ENCODE data around the gene SST. TPM values are rescaled to one million over a fixed set of nuclear protein-coding genes. Genes with fewer than 3 reads are reported as not detected.
"Not testable (repeated sequence)": the region's sequence is repeated elsewhere in the genome, so short reads cannot be mapped to it uniquely, and the experiment has no call there.

The SST gene
- total RNA-seq, 1 experiment from 2014 or later: 0.94 TPM

- no peak for DNase-seq (ENCODE audit: low read depth)
These were observed 14.2 kb upstream of the SST start for GRCh38 chr3:187684444-187684843.

GRCh38 chr3:187681756-187682155, 11.6 kb upstream of the SST start:
- DNase-seq (ENCODE audit: low read depth): not testable (repeated sequence)

GRCh38 chr3:187679638-187680396, 9.6 kb upstream of the SST start:
- DNase-seq (ENCODE audit: low read depth): peak; percentile 77

GRCh38 chr3:187678726-187679268, 8.6 kb upstream of the SST start:
- peak; percentile 68 for DNase-seq (ENCODE audit: low read depth)

DNA sequence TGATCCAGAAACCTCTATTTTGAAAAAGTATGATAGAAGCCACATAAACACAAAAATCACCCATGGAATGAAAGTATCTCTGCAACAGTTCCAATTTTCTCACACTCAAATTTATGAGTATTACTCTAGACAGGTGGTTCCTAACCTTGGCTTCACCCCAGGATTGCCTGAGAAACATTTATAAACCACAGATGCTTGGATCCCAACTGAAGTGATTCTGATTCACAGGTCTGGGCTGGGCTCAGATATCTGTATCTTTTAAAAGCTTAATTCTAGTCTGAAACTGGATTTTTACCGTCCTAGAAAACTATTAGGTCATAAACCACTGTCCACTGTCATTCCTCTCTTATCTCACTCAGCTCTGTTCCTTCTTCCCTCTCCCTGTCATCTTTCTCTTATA, 7.4 kb upstream of the SST start:
- DNase-seq (ENCODE audit: low read depth): peak; percentile 70

DNA sequence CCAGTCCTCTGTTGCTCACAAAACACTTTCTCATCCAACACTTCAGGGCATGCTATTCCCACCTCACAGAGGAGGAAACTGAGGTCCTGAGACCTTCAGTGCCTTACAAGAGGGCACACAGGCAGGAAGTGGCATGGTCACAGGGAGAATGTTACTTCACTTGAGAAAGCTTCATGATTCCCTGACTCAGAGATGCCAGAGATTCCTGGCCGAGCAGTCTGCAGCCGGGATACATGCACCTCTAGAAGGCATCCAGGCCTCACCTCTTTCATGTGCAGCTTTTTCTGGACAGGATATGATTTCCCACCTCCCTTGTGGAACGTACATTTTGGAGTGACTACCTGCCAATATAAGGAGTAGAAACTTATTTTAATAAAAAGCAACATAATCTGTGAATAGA, 2.8 kb upstream of the SST start:
- DNase-seq (ENCODE audit: low read depth): peak; percentile 60

DNA sequence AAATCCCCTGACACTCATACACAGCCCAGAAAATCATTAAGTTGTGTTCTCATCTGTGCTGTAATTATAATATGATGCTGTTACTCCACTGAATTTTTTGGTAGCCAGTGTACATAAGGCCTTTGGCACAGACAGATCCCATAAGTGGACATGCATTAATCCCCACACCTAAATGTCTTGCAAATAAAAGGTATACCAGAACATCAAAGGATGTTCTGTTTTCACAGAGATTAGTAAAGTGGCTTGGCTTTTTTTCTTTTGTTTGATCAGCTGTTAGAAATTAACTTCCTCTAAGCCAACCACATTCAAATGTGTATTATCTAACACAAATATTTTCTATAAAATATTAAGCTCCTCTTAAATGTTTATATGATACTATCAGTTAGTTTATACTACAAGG, 2.7 kb downstream of the SST start:
- DNase-seq (ENCODE audit: low read depth): no peak

GRCh38 chr3:187665764-187666402, 4.3 kb downstream of the SST start:
- no peak for DNase-seq (ENCODE audit: low read depth)

DNA sequence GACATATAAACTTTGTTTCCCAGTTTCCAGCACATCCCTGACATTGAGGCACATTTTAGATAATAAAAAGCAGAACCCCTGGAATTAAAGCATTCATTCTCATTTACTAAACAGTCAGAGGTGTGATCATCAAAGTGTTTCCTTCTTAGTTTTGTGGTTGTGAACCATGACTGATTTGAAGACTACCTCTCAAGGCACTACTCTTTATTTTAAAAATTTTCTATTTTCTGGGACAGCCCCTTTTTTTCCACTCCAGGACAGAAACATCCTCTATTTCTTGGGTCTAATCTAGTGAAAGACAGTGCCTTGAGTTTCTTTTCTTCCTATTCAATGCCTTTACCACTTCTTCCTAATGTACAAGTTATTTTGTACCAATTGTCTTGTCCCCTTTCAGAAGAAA, 5.2 kb downstream of the SST start:
- no peak for DNase-seq (ENCODE audit: low read depth)

GRCh38 chr3:187662848-187663409, 7.3 kb downstream of the SST start:
- DNase-seq (ENCODE audit: low read depth): no peak

DNA sequence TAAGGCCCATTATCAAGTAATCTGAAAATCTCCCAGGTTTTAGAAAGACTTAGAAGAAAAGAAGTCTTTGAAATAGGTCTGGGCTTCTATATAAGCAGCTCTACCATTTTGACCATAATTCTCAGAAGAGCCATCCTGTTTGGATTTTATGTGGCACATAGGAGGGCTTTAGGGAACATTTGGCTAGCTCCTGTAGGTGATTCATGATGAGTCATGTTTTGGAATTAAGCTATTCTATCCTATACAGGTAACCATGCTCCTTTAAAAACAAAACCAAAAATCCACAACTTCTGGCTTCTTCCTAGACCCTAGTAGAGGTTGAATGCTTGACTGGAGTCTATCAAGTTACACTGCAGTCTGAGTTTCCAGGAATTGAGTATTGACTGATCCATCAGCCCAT, 8.9 kb downstream of the SST start:
- DNase-seq (ENCODE audit: low read depth): peak; percentile 12

DNA sequence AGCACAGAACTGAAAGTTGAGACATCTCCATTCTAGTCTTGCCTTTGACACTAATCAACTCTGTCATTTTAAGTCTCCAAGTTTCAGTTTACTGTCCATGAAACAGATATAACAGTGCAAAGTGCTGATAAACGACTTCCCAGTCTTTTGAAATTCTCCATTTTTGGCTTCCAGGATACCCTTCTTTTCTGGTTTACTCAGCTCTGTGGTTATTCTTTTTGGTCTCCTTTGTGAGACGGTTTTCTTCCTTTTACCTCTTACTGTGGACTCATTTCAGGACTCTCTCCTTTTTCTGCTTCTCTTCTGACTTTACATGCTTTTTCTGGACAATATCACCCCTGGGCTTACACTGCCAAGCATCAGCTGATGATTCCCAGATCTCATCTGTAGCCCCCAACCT, 18.9 kb downstream of the SST start:
- DNase-seq (ENCODE audit: low read depth): no peak

DNA sequence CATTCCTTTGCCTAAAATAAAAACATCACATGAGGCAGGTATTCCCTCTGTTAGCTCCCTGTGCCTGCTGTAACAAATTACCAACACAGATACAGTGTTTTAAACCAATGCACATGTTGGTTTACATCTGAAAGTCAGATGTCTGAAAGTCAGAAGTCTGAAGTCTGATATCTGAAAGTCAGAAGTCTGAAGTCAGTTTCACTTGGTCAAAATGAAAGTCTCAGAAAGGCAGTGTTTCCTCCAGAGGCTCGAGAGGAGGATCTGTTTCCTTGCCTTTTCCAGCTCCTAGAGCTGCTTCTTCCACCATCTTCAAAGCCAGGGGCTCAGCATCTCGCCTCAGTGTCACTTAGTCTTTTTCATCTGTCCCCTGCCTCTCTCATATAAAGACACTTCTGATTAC, 22.0 kb downstream of the SST start:
- DNase-seq (ENCODE audit: low read depth): no peak

GRCh38 chr3:187646906-187647660, 23.1 kb downstream of the SST start:
- DNase-seq (ENCODE audit: low read depth): no peak

- DNase-seq (ENCODE audit: low read depth): not testable (repeated sequence)
These were observed 24.8 kb downstream of the SST start for GRCh38 chr3:187645379-187645778.

- DNase-seq (ENCODE audit: low read depth): no peak
These were observed 27.3 kb downstream of the SST start for GRCh38 chr3:187642861-187643260.

GRCh38 chr3:187641320-187642016, 28.7 kb downstream of the SST start:
- peak; percentile 6 for DNase-seq (ENCODE audit: low read depth)

- peak; percentile 72 for DNase-seq (ENCODE audit: low read depth)
These were observed 29.6 kb downstream of the SST start for GRCh38 chr3:187640569-187641059.

DNA sequence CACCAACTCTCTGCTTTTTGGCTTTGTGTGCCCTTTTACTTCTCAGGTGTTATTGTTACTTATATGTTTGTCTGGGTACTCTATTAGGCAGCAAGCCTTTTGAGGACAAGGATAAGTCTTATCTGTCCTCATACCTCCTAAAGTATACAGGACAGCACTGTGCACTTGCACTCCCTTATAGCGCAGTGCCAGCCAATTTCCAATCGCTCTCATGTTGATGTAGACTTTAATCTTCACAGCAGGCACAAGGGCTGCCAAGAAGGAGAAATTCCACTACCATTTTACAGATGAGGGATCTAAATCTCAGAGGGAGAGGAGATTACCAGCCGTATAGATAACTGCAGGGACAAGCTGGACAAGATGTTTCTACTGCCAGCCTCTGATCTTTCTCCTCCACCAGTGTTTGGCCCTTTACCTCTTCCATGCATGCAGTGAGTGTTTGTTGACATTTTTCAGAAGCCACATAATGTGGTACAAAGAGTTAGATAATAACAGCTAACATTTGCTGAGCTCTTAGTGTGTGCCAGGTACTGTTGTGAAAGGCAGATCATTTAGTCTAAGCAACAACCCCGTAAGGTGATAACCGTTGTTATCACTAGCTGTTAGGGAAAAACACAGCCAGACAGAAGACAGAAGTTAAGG, 30.1 kb downstream of the SST start:
- no peak for DNase-seq (ENCODE audit: low read depth)

GRCh38 chr3:187636528-187636927, 33.7 kb downstream of the SST start:
- DNase-seq (ENCODE audit: low read depth): no peak

DNA sequence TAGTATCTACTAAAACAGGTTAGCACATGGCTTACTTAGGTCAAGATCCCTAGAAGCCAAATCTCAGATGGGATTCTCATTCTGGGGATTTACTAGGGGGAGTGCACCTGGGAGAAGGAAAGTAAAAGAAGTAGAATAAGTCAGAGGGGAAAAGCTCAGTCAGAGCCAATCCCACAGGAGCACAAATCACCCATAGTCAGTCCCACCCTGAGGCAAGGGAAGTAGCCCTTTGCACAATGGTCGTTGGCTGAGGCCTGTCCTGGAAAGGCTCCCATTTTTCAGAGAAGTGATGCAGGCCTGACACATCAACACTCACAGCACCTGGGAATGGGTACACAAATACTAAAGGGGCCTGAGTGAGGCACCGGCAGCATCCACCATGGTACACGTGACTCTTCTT, 39.8 kb downstream of the SST start:
- DNase-seq (ENCODE audit: low read depth): peak; percentile 82
